Endothelial cell of umbilical vein (primary cell): Measurements from ENCODE around the gene CHRD. TPM values are rescaled to one million over a fixed set of nuclear protein-coding genes. Genes with fewer than 3 reads are reported as not detected.

Source experiments
- BruUV-seq: library from RNA; stranded (reverse); fragments of 400-500 nt; replicated peaks from 2 replicates; lab custom pipeline; 2021; lab: Mats Ljungman, UMichigan
- CTCF ChIA-PET: fragments of 300-600, 350-600 bp; sonication (Branson Sonifier 250); formaldehyde crosslinking; loops from one replicate; lab custom pipeline; 2021; ENCODE audit warnings: antibody characterized with exemption, inconsistent platforms; lab: Charles Lee
- POLR2A ChIA-PET: fragments of 300-600, 350-600 bp; sonication (Branson Sonifier 250); formaldehyde crosslinking; loops from one replicate; lab custom pipeline; 2021; ENCODE audit warnings: antibody characterized with exemption, inconsistent platforms; lab: Charles Lee
- DNase-seq: peaks from one replicate; pipeline ENCODE4 v3.0.0-alpha.2; 2011; ENCODE audit warnings: low read depth, low spot score
- FAIRE-seq: peaks from 2 replicates; lab custom pipeline; 2011; peaks lifted over from hg19 to GRCh38; lab: Jason Lieb, UNC
- H2AFZ ChIP-seq: 2 replicates; pipeline ENCODE4 v1.6.0; 2012; ENCODE audit warnings: low read depth, low read length, control low read depth, inconsistent platforms
- H3K27ac ChIP-seq: 2 replicates; pipeline ENCODE4 v1.5.1; 2011; ENCODE audit warnings: low read depth, mild to moderate bottlenecking, control low read depth, low read length, moderate library complexity; ENCODE audit not compliant: insufficient read depth
- H3K27me3 ChIP-seq, 2 experiments: 2 replicates each; pipeline versions ENCODE4 v1.6.0 to v1.6.1; 2011; ENCODE audit warnings: low read length in 2 of 2, mixed read lengths in 1 of 2; ENCODE audit not compliant: control insufficient read depth in 2 of 2, insufficient read depth in 2 of 2
- H3K36me3 ChIP-seq, 2 experiments: 2 replicates in 1 of 2; 3 replicates in 1 of 2; pipeline ENCODE4 v1.5.1; 2011; ENCODE audit warnings: low read length in 2 of 2, mild to moderate bottlenecking in 1 of 2, moderate library complexity in 1 of 2; ENCODE audit not compliant: control insufficient read depth in 2 of 2, insufficient read depth in 2 of 2; ENCODE audit errors: extremely low read depth in 1 of 2
- H3K4me1 ChIP-seq: 3 replicates; pipeline ENCODE4 v1.5.1; 2011; ENCODE audit warnings: mild to moderate bottlenecking, low read length; ENCODE audit not compliant: control insufficient read depth, insufficient read depth; ENCODE audit errors: extremely low read depth
- H3K4me2 ChIP-seq: 2 replicates; pipeline ENCODE4 v1.6.1; 2011; ENCODE audit warnings: low read length, control low read depth, mixed read lengths; ENCODE audit not compliant: insufficient read depth
- H3K4me3 ChIP-seq, 3 experiments: fragments of 200-600 bp in 1 of 3; sonication (generic), shearing (Covaris generic) in 1 of 3; replicated peaks in 1 of 3; 2 replicates each; pipeline ENCODE4 v1.5.1; 2011 to 2016; ENCODE audit warnings: control low read depth in 3 of 3, low read length in 3 of 3, mild to moderate bottlenecking in 2 of 3, inconsistent platforms in 1 of 3, low read depth in 1 of 3, moderate library complexity in 1 of 3; ENCODE audit not compliant: insufficient read depth in 1 of 3
- H3K79me2 ChIP-seq: 2 replicates; pipeline ENCODE4 v1.6.0; 2012; ENCODE audit warnings: low read length, inconsistent platforms; ENCODE audit not compliant: control insufficient read depth, insufficient read depth
- H3K9ac ChIP-seq: replicated peaks from 2 replicates; pipeline ENCODE3; 2011; ENCODE audit warnings: low read length, control low read depth; ENCODE audit not compliant: insufficient read depth; ENCODE audit errors: extremely low read depth
- H3K9me1 ChIP-seq: replicated peaks from 3 replicates; pipeline ENCODE4 v1.6.0; 2011; ENCODE audit warnings: mild to moderate bottlenecking, low read length; ENCODE audit not compliant: control insufficient read depth, insufficient read depth; ENCODE audit errors: extremely low read depth
- H3K9me3 ChIP-seq: replicated peaks from 2 replicates; pipeline ENCODE4 v1.5.1; 2012; ENCODE audit warnings: low read length, inconsistent platforms; ENCODE audit not compliant: control insufficient read depth, insufficient read depth
- H4K20me1 ChIP-seq: replicated peaks from 2 replicates; pipeline ENCODE3; 2011; ENCODE audit warnings: mild to moderate bottlenecking, low read length; ENCODE audit not compliant: control insufficient read depth, insufficient read depth; ENCODE audit errors: extremely low read depth
- CTCF ChIP-seq, 2 donors: IDR thresholded peaks; 1 replicate in 1 of 2; 2 replicates in 1 of 2; pipeline ENCODE4 v1.5.1; 2011; ENCODE audit warnings: low read length in 2 of 2, mild to moderate bottlenecking in 2 of 2, moderate library complexity in 2 of 2, control low read depth in 1 of 2, inconsistent platforms in 1 of 2, low read depth in 1 of 2; ENCODE audit not compliant: insufficient read depth in 1 of 2; ENCODE audit errors: extremely low read depth in 1 of 2
- EZH2 ChIP-seq: IDR thresholded peaks from 2 replicates; pipeline ENCODE4 v1.6.1; 2012; ENCODE audit warnings: borderline replicate concordance, low read depth, mild to moderate bottlenecking, moderate library complexity, low read length, inconsistent platforms; ENCODE audit not compliant: severe bottlenecking
- FOS ChIP-seq: IDR thresholded peaks from 2 replicates; pipeline ENCODE4 v1.6.1; 2011; ENCODE audit warnings: mild to moderate bottlenecking, low read length, moderate library complexity, borderline replicate concordance; ENCODE audit not compliant: insufficient read depth
- GATA2 ChIP-seq: IDR thresholded peaks from 2 replicates; pipeline ENCODE4 v1.7.0; 2011; ENCODE audit warnings: low read depth, mild to moderate bottlenecking, moderate library complexity, mixed read lengths, low read length; ENCODE audit not compliant: insufficient read length, insufficient read depth
- JUN ChIP-seq: IDR thresholded peaks from 2 replicates; pipeline ENCODE4 v1.6.1; 2011; ENCODE audit warnings: borderline replicate concordance, low read depth; ENCODE audit not compliant: insufficient read length, insufficient read depth
- MYC ChIP-seq: IDR thresholded peaks from one replicate; pipeline ENCODE4 v1.6.1; 2011; ENCODE audit warnings: mild to moderate bottlenecking, low read depth, low read length
- POLR2A ChIP-seq: IDR thresholded peaks from 2 replicates; pipeline ENCODE4 v1.6.1; 2012; ENCODE audit warnings: low read depth, mild to moderate bottlenecking, control low read depth, low read length
- POLR2AphosphoS5 ChIP-seq: IDR thresholded peaks from 2 replicates; pipeline ENCODE4 v1.6.1; 2012; ENCODE audit warnings: low read depth, mild to moderate bottlenecking, control low read depth, low read length, moderate library complexity; ENCODE audit not compliant: insufficient read depth
- dilution Hi-C: fragments of 300-500 bp; cut with MboI; formaldehyde crosslinking; loops from one replicate; pipeline ENCODE4 v1.15.0; 2019; ENCODE audit warnings: low sequenced_read_pairs; ENCODE audit not compliant: extremely low pct_ligation_motif_present
- intact Hi-C: fragments of 100-400 bp; cut with micrococcal nuclease; formaldehyde crosslinking; loops from one replicate; pipeline ENCODE4 v1.10.0; 2022
- polyA plus RNA-seq, 4 experiments: library from polyadenylated mRNA; depleted of rRNA in 3 of 4; stranded (reverse) in 3 of 4; unstranded in 1 of 4; fragments of >200 nt; gene quantifications; 2 replicates each; pipeline versions ENCODE4 v1.2.1 to v1.2.3, GENCODE V29; 2011 to 2012; ENCODE audit warnings: missing spikeins in 1 of 4
- total RNA-seq: library from RNA; stranded (reverse); gene quantifications from 2 replicates; pipeline ENCODE4 v1.2.3, GENCODE V29; 2021
- TF ChIP-seq, protein P1 (sequence below): IDR thresholded peaks from 2 replicates; pipeline ENCODE4 v1.6.1; 2011; ENCODE audit not compliant: insufficient read depth, insufficient read length

The CHRD gene
- total and polyA plus RNA-seq, 2 donors (not counting 3 experiments of a cell fraction or from before 2014, with no cell fraction given) = 0.40 to 0.54 TPM

- Histone ChIP-seq H3K27me3 (no peaks in the 10 kb centered on the region), H3K4me2 (no peak overlapping the region), H3K79me2 (no peaks in the 10 kb centered on the region), H3K9ac (no peak overlapping the region), H3K9me3 (no peaks in the 10 kb centered on the region), H3K4me3 (no peak overlapping the region), H2AFZ (no peak overlapping the region), H3K4me1 (no peaks in the 10 kb centered on the region), H3K27ac (no peak overlapping the region), H4K20me1 (no peaks in the 10 kb centered on the region), H3K9me1 (no peaks in the 10 kb centered on the region), H3K36me3 (peaks cover 6 to 16% of the 10 kb centered on the region in 2 experiments)
- dilution Hi-C loops = no loop called here
- intact Hi-C loops = no loop called here
- CTCF ChIA-PET = interaction anchor here (1.0 to 1.4 kb wide), 2 partner anchors 8 to 23 kb away, joined by 3 to 5 read pairs; no protein-coding TSS in a partner anchor
- FAIRE-seq = no peak
- TF ChIP-seq, protein P1, sequence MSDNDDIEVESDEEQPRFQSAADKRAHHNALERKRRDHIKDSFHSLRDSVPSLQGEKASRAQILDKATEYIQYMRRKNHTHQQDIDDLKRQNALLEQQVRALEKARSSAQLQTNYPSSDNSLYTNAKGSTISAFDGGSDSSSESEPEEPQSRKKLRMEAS = no peak
- no peak for TF ChIP-seq MYC
- no peak for TF ChIP-seq POLR2AphosphoS5
- TF ChIP-seq CTCF (IDR thresholded peaks at IDR 0.05; ENCODE audit: extremely low read depth in 1 of 2, insufficient read depth in 1 of 2, low read depth in 1 of 2, low read length in 2 of 2) = no peak
- TF ChIP-seq FOS = no peak
- no peak for TF ChIP-seq GATA2
- no peak for TF ChIP-seq POLR2A
- TF ChIP-seq EZH2 = no peak
- TF ChIP-seq JUN = no peak
- BruUV-seq = no TSS peak
- no peak for DNase-seq
- POLR2A ChIA-PET = no interaction called here
Observed at GRCh38 chr3:184348057-184348382, 31.8 kb upstream of the CHRD start.
